Endodermal cell (in vitro differentiated cells): ENCODE data around the gene C19orf73. TPM values are rescaled to one million over a fixed set of nuclear protein-coding genes. Genes with fewer than 3 reads are reported as not detected.

Experiments used
- DNase-seq: peaks from one replicate; pipeline ENCODE4 v3.0.0-alpha.2; 2017
- H3K27ac ChIP-seq: 2 replicates; pipeline ENCODE4 v1.5.1; 2013; ENCODE audit warnings: mild to moderate bottlenecking, low read depth, low read length, moderate library complexity
- H3K27me3 ChIP-seq: 2 replicates; pipeline ENCODE4 v1.6.1; 2013; ENCODE audit warnings: mild to moderate bottlenecking, low read length, moderate library complexity; ENCODE audit not compliant: insufficient read depth, control insufficient read depth, poor library complexity, severe bottlenecking
- H3K36me3 ChIP-seq: 2 replicates; pipeline ENCODE4 v1.7.0; 2013; ENCODE audit warnings: mild to moderate bottlenecking, low read length, moderate library complexity; ENCODE audit not compliant: control insufficient read depth, insufficient read depth
- H3K4me1 ChIP-seq: one replicate; pipeline ENCODE4 v1.7.0; 2013; ENCODE audit warnings: low read length; ENCODE audit not compliant: control insufficient read depth, insufficient read depth
- H3K4me3 ChIP-seq: 2 replicates; pipeline ENCODE4 v1.5.1; 2013; ENCODE audit warnings: mild to moderate bottlenecking, low read length, moderate library complexity
- H3K9ac ChIP-seq: 2 replicates; pipeline ENCODE4 v1.6.1; 2013; ENCODE audit warnings: mild to moderate bottlenecking, low read length, moderate library complexity; ENCODE audit not compliant: poor library complexity, severe bottlenecking; ENCODE audit errors: extremely low read depth
- H3K9me3 ChIP-seq: 2 replicates; pipeline ENCODE4 v1.6.1; 2013; ENCODE audit warnings: mild to moderate bottlenecking, low read length, moderate library complexity; ENCODE audit not compliant: control insufficient read depth
- H3K27ac Mint-ChIP-seq: 2 replicates; pipeline ENCODE4 v1.8.0; 2020; ENCODE audit warnings: mixed read lengths
- H3K27me3 Mint-ChIP-seq: 2 replicates; pipeline ENCODE4 v1.8.0; 2021; ENCODE audit warnings: mild to moderate bottlenecking, mixed read lengths; ENCODE audit not compliant: insufficient read depth
- H3K36me3 Mint-ChIP-seq: 2 replicates; pipeline ENCODE4 v1.8.0; 2020; ENCODE audit warnings: low read depth, mixed read lengths
- H3K4me1 Mint-ChIP-seq: 2 replicates; pipeline ENCODE4 v1.8.0; 2020; ENCODE audit warnings: mixed read lengths
- H3K4me3 Mint-ChIP-seq: 2 replicates; pipeline ENCODE4 v1.8.0; 2020; ENCODE audit warnings: mild to moderate bottlenecking, moderate library complexity, mixed read lengths
- H3K9me3 Mint-ChIP-seq: 2 replicates; pipeline ENCODE4 v1.8.0; 2020; ENCODE audit warnings: mild to moderate bottlenecking, mixed read lengths
- CTCF ChIP-seq: fragments of 200-600 bp; sonication (generic); conservative IDR thresholded peaks from 2 replicates; pipeline ENCODE4 v1.5.0; 2021; ENCODE audit warnings: antibody characterized with exemption, mild to moderate bottlenecking
- WGBS, 2 experiments: methylation state at CpG; one replicate each; pipeline versions ENCODE4 v1.1.5 to v1.1.7; 2013; ENCODE audit warnings: missing lambda C conversion rate in 2 of 2, mixed read lengths in 1 of 2; ENCODE audit not compliant: insufficient coverage in 1 of 2, insufficient read length in 1 of 2; 5-methylcytosine and 5-hydroxymethylcytosine counted together
- long read RNA-seq, 4 experiments: library from polyadenylated mRNA in 2 of 4; library from RNA in 1 of 4; library from capped mRNA in 1 of 4; stranded (forward) in 3 of 4; unstranded in 1 of 4; transcript quantifications; one replicate each; pipeline ENCODE4 v2.0.0, GENCODE V29; 2020 to 2021; ENCODE audit warnings: inconsistent platforms in 1 of 4
- polyA plus RNA-seq, 2 experiments: library from polyadenylated mRNA; stranded (reverse); fragments of 50-300 nt; gene quantifications; one replicate each; pipeline ENCODE4 v1.2.3, GENCODE V29; 2013
- total RNA-seq, 2 donors: library from RNA; stranded (reverse); fragmentation: NEBNext Ultra II Directional in 1 of 2; extraction: Animal tissue kit (Norgen Biotek cat#: 25700) in 1 of 2; gene quantifications; 2 replicates in 1 of 2; 3 replicates in 1 of 2; pipeline ENCODE4 v1.2.1, GENCODE V29; 2021

Gene C19orf73
- total RNA-seq: 1 to 10 TPM; 1.9 to 2.5 TPM
- 2.2 TPM for polyA plus RNA-seq (2013, experiment 1 of 2)
- 1.9 TPM for polyA plus RNA-seq (2013, experiment 2 of 2)
- long read RNA-seq, experiment 1: 0 reads
- long read RNA-seq, experiment 2, partial matches to known transcripts: 0 of 2 reads
- long read RNA-seq, experiment 2, other reads (novel, unspliced or antisense): 0 of 2 reads
- long read RNA-seq, experiment 3, partial matches to known transcripts: 0 of 2 reads
- long read RNA-seq, experiment 3, other reads (novel, unspliced or antisense): 0 of 2 reads
- long read RNA-seq, experiment 4: 0 reads

- no peaks in the 10 kb centered on the region for H3K36me3 ChIP-seq
- 1 to 6% methylated on average over 34 to 84 of the region's 85 CpGs for WGBS, 2 experiments
- Mint-ChIP-seq H3K4me1 (peaks cover 9% of the 10 kb centered on the region), H3K27ac (peak within 1 kb of the TSS; percentile 72), H3K27me3 (peaks cover 55% of the 10 kb centered on the region), H3K4me3 (peak within 1 kb of the TSS; percentile 69), H3K36me3 (peaks cover 4% of the 10 kb centered on the region), H3K9me3 (no peaks in the 10 kb centered on the region)
- no peaks in the 10 kb centered on the region for H3K4me1 ChIP-seq
- peaks cover 29% of the 10 kb centered on the region for H3K27me3 ChIP-seq
- H3K4me3 ChIP-seq: peak within 1 kb of the TSS; percentile 81
- DNase-seq: peak; percentile 97
- H3K9ac ChIP-seq: peak within 1 kb of the TSS; percentile 85
- H3K9me3 ChIP-seq: no peaks in the 10 kb centered on the region
- H3K27ac ChIP-seq: peak within 1 kb of the TSS; percentile 95
- TF ChIP-seq CTCF: peak; percentile 23
Measured at GRCh38 chr19:49118565-49119410, at the start of gene C19orf73. TSS of gene C19orf73 (minus strand) at chr19:49119143. CDS start at chr19:49119022, 121 bp downstream.

- no peak overlapping the region for H3K4me3 Mint-ChIP-seq
- no peaks in the 10 kb centered on the region for H3K4me1 Mint-ChIP-seq
- no peak for TF ChIP-seq CTCF
- Histone ChIP-seq H3K27me3 (no peaks in the 10 kb centered on the region), H3K4me3 (no peak overlapping the region), H3K27ac (no peak overlapping the region), H3K4me1 (no peaks in the 10 kb centered on the region), H3K36me3 (peaks cover 13% of the 10 kb centered on the region), H3K9ac (no peak overlapping the region), H3K9me3 (no peaks in the 10 kb centered on the region)
- no peak overlapping the region for H3K27ac Mint-ChIP-seq
- H3K27me3 Mint-ChIP-seq: peaks cover 8% of the 10 kb centered on the region
- WGBS, 2 experiments: 96 to 97% methylated on average over 16 to 23 of the region's 23 CpGs
- no peak for DNase-seq
- no peaks in the 10 kb centered on the region for H3K9me3 Mint-ChIP-seq
- peaks cover 12% of the 10 kb centered on the region for H3K36me3 Mint-ChIP-seq
Measured at GRCh38 chr19:49168421-49168820, 49.5 kb upstream of the C19orf73 start.

- Mint-ChIP-seq H3K27me3 (peaks cover 8% of the 10 kb centered on the region), H3K27ac (no peak overlapping the region), H3K36me3 (peaks cover 12% of the 10 kb centered on the region), H3K4me1 (no peaks in the 10 kb centered on the region), H3K4me3 (no peak overlapping the region), H3K9me3 (no peaks in the 10 kb centered on the region)
- Histone ChIP-seq H3K9ac (no peak overlapping the region), H3K4me3 (no peak overlapping the region), H3K36me3 (peaks cover 10% of the 10 kb centered on the region), H3K27ac (no peak overlapping the region), H3K9me3 (no peaks in the 10 kb centered on the region), H3K4me1 (no peaks in the 10 kb centered on the region), H3K27me3 (no peaks in the 10 kb centered on the region)
- no peak for TF ChIP-seq CTCF
- no peak for DNase-seq
- WGBS, 2 experiments: 84 to 86% methylated on average over 5 to 25 of the region's 25 CpGs
Measured at GRCh38 chr19:49167857-49168409, 49.0 kb upstream of the C19orf73 start.
